GM12801 (cell line): ENCODE results near the gene LOXL3.

Experiments used
- CTCF ChIP-seq: IDR thresholded peaks from one replicate; pipeline ENCODE4 v1.5.1; 2011; ENCODE audit warnings: control low read depth; ENCODE audit not compliant: insufficient read length; ENCODE audit errors: extremely low read depth

The LOXL3 gene

GRCh38 chr2:74535440-74535965 is 18.2 kb downstream of the LOXL3 start:
- no peak for TF ChIP-seq CTCF

GRCh38 chr2:74534411-74534810 is 19.3 kb downstream of the LOXL3 start:
- no peak for TF ChIP-seq CTCF

- TF ChIP-seq CTCF: no peak
Measured at GRCh38 chr2:74533464-74533863, 20.3 kb downstream of the LOXL3 start.

GRCh38 chr2:74532222-74532621 is 21.5 kb downstream of the LOXL3 start:
- TF ChIP-seq CTCF: no peak

- no peak for TF ChIP-seq CTCF
Measured at GRCh38 chr2:74531666-74532065, 22.1 kb downstream of the LOXL3 start.

- TF ChIP-seq CTCF: no peak
Measured at GRCh38 chr2:74530239-74531187, 23.2 kb downstream of the LOXL3 start.

- no peak for TF ChIP-seq CTCF
Measured at GRCh38 chr2:74529357-74530238, 24.1 kb downstream of the LOXL3 start, which contains the start of the genes AUP1 and HTRA2. Gene AUP1 (minus strand): TSS chr2:74529706. CDS start chr2:74529629, 77 bp downstream. Gene HTRA2 (plus strand): TSS chr2:74529933. CDS start chr2:74530007, 74 bp downstream.
